Stimulated activated memory B cell treated with anti-CD40 and anti-IgM and Interleukin-4, amounts not matched to agents 10 μg/mL and 1 μg/mL and 100 μg/mL, for 72 hours (primary cell): Measurements from ENCODE around the gene MAN1A1.

Source experiments
- ATAC-seq: fragments of 150-1000 bp; cut with Tn5 transposase; 2 replicates; pipeline ENCODE4 v1.10.0; 2021
- H3K27ac Mint-ChIP-seq: one replicate; pipeline ENCODE4 v1.8.0; 2022; ENCODE audit warnings: mild to moderate bottlenecking, mixed read lengths
- H3K27me3 Mint-ChIP-seq: one replicate; pipeline ENCODE4 v1.8.0; 2022; ENCODE audit warnings: mixed read lengths
- H3K36me3 Mint-ChIP-seq: one replicate; pipeline ENCODE4 v1.8.0; 2022; ENCODE audit warnings: mixed read lengths
- H3K4me1 Mint-ChIP-seq: one replicate; pipeline ENCODE4 v1.8.0; 2022; ENCODE audit warnings: mixed read lengths
- H3K4me3 Mint-ChIP-seq: one replicate; pipeline ENCODE4 v1.8.0; 2022; ENCODE audit warnings: mild to moderate bottlenecking, moderate library complexity, mixed read lengths
- H3K9me3 Mint-ChIP-seq: one replicate; pipeline ENCODE4 v1.8.0; 2022; ENCODE audit warnings: mixed read lengths

MAN1A1 gene

DNA sequence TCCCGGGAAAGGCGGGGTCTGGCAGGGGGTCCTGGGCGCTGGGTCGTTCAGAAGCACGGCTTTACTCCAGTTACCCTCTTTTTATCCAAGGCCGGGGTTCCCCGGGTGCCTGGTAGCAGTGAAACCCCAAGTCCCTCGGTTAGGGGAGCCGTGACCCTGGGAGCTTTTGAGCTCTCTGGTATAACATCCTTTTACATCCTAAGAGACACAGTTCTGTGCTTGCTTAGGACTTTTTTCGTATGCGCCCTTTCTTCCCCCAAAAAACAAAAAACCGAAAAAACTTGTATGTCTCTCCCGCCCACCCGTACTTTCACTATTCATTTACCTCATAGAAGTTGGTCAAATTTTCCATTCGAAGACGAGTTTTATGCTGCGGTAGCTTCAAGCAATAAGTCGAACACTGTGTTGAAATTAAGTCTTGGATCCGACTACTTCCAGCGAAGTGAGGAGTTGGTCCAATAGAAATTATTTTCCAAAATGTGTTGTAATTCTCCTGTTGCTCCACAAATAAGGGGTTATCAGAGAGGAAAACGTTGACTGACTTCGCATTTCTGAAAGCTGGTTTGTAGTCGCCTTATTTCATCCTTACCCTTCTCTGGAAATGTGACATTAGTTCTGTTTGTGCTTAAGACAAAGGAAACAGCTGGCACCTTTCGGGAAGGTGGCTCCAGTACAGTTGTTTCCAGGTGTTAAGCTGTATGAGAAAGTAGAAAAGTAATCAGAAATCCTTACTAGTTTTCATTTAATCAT lies 816 bp upstream of the MAN1A1 start:
- Mint-ChIP-seq H3K36me3 (peaks cover 7% of the 10 kb centered on the region), H3K27me3 (no peaks in the 10 kb centered on the region), H3K9me3 (no peaks in the 10 kb centered on the region), H3K4me1 (peaks cover 57% of the 10 kb centered on the region), H3K27ac (peak overlapping the region; percentile 83), H3K4me3 (peak overlapping the region; percentile 71)
- ATAC-seq: peak; percentile 37

DNA sequence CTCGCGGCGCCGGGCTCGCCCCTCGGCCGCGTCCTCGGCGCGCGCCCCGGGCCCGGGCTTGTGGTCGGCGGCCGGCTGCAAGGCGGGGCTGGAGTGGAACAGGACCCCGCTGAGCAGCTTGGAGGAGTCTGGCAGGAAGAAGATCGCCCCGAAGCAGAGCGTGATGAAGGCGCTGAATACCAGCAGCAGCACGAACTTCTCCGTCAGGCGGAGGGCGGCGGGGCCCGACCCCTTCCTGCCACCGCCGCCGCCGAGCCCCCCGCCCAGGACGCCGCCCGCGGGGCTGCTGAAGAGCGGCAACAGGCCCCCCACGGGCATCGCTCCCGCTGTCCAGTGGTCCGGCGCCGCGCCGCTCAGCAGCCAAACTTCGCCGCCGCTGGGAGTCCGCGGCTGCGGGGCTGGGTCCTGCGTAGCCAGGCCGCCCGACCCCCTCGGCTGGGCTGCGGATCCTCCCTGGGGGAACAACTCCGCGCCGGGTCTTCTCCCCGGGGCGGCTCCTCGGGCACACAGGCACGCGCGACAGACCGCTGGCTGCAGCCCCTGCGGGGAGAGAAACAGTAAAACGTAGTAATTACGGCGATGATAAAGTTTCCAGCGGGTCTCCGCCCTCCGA lies 707 bp downstream of the MAN1A1 start:
- peaks cover 47% of the 10 kb centered on the region for H3K4me1 Mint-ChIP-seq
- ATAC-seq: peak; percentile 5

DNA sequence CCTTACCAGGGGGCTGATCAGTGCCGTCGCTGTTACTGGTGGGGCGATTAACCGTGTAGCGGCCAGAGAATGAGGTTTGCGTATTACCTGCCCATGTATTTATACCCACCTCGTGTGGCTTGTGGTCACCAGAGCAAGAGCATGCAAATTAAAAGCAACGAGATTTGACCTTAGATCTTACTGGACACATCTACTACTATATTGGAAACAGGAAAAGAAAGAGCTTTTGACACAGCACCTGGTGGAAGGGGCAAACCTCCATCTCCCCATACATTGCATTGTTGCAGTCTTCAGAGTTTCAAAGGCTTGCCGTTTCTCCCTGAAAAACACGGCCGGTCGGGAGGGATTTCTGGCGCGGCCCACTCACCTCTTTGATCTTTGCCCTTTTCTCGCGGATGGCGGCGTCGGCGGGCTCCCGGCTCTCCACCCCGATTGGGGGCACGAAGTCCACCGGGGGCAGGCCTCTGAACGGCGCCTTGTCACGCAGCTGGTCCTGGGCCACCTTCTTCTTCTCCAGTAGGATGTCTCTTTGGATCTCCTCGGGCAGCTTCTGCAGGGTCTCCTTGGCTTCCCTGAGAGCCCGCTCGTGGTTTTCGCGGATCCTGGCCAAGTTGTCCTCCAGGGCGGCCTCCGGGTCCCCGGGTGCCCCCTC lies 1.3 kb downstream of the MAN1A1 start:
- Mint-ChIP-seq H3K4me3 (peak overlapping the region; percentile 71), H3K27ac (peak overlapping the region; percentile 77), H3K9me3 (no peaks in the 10 kb centered on the region), H3K36me3 (peaks cover 5% of the 10 kb centered on the region), H3K4me1 (peaks cover 47% of the 10 kb centered on the region), H3K27me3 (no peaks in the 10 kb centered on the region)
- ATAC-seq: peak; percentile 7

More for the DNA sequence above, 707 bp downstream of the MAN1A1 start:
- Mint-ChIP-seq H3K27me3 (no peaks in the 10 kb centered on the region), H3K9me3 (no peaks in the 10 kb centered on the region), H3K27ac (peak overlapping the region; percentile 83), H3K36me3 (peaks cover 5% of the 10 kb centered on the region), H3K4me3 (peak overlapping the region; percentile 71)

DNA sequence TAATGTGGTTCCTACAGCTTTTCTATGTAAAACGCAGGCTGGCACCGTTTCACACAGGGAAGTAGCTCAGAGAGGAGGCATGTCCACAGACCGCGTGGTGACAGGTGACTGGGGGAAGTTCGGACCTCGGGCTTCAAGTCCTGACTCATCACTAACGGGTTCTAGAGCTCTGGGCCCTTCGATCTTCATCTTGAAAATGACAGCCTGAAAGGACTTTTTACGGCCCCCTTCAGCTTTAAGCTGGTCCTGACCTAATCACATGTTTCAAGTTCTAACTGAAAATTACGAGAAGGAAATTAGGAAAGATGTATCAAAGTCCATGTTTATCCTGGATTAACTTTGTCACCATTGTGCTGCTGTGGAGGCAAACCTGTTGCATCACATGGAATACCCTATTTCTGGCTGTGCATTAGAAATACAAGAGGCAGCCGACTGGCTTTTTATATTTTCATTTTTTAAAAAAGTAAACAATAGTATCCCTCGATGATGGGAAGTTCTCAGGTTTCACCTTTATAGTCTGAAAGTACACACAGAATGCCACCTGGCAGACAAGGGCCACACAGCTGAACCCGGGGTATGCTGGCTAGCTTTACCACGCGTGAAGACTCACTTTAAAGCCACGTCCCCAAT lies 2.0 kb downstream of the MAN1A1 start:
- Mint-ChIP-seq H3K27ac (peak overlapping the region; percentile 77), H3K9me3 (no peaks in the 10 kb centered on the region), H3K27me3 (no peaks in the 10 kb centered on the region), H3K4me3 (peak overlapping the region; percentile 71), H3K36me3 (peaks cover 5% of the 10 kb centered on the region), H3K4me1 (peaks cover 45% of the 10 kb centered on the region)
- peak; percentile 29 for ATAC-seq

DNA sequence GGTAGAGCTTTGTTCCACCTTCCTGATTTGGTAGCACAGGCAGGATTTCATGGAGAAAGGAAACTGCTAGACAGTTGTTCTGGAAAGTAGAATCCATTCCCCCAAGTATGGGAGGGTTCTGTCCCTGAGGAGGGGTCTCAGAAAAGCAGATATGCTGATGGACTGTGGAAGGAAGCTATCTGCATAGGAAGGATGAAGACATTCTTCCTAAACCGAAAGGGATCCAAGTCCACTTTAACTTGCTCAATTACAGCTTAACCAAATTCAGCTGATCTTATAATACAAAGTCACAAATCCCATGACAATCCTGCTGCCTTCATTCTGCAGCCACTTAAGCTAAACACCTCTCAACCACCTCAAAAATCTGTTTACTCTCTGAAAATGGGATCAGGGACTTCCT lies 2.6 kb downstream of the MAN1A1 start:
- no peaks in the 10 kb centered on the region for H3K27me3 Mint-ChIP-seq
- H3K4me1 Mint-ChIP-seq: peaks cover 45% of the 10 kb centered on the region
- peak overlapping the region; percentile 71 for H3K4me3 Mint-ChIP-seq
- ATAC-seq: no peak
- H3K9me3 Mint-ChIP-seq: no peaks in the 10 kb centered on the region
- peaks cover 5% of the 10 kb centered on the region for H3K36me3 Mint-ChIP-seq
- H3K27ac Mint-ChIP-seq: no peak overlapping the region

DNA sequence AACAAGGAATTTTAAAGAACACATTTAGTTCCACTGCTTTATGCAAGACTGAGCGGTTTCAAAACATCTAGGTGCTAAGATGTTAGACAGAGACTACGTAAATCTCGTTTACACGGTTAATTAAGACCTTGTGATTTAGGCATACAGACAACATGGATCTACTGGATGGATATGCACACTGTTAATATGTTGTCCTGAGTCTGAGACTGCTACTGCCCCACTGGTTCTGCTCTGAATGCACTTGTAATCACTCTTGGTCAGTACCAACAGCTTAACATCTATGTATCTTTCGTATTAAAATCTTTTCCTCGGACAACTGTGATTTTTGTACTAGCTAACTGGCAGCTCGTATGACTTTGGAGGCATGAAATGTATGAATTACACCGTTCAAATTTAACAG lies 3.1 kb downstream of the MAN1A1 start:
- peaks cover 41% of the 10 kb centered on the region for H3K4me1 Mint-ChIP-seq
- H3K27ac Mint-ChIP-seq: no peak overlapping the region
- H3K9me3 Mint-ChIP-seq: no peaks in the 10 kb centered on the region
- no peaks in the 10 kb centered on the region for H3K27me3 Mint-ChIP-seq
- no peak for ATAC-seq
- peaks cover 5% of the 10 kb centered on the region for H3K36me3 Mint-ChIP-seq
- peak overlapping the region; percentile 71 for H3K4me3 Mint-ChIP-seq

DNA sequence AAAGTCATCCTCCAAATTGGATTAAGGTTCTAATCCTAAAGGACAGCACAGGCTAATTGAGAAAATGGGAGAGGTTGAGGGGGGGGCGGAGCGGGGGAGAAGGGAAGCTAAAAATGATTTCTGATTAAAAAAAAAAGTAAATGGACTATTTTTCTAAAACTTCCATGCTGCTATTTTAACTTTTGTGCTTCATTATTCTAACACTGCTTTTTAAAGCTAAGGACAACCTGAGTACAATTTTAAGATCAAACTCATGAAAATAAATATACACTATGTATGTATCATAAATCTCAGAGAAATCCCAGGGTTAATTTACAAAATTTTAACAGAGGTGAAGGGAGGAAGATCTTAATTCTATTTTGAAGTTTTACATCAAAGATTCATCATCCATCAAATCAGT lies 4.4 kb downstream of the MAN1A1 start:
- H3K27me3 Mint-ChIP-seq: no peaks in the 10 kb centered on the region
- H3K4me3 Mint-ChIP-seq: no peak overlapping the region
- H3K4me1 Mint-ChIP-seq: peaks cover 52% of the 10 kb centered on the region
- no peak for ATAC-seq
- H3K27ac Mint-ChIP-seq: no peak overlapping the region
- no peaks in the 10 kb centered on the region for H3K9me3 Mint-ChIP-seq
- peaks cover 12% of the 10 kb centered on the region for H3K36me3 Mint-ChIP-seq

DNA sequence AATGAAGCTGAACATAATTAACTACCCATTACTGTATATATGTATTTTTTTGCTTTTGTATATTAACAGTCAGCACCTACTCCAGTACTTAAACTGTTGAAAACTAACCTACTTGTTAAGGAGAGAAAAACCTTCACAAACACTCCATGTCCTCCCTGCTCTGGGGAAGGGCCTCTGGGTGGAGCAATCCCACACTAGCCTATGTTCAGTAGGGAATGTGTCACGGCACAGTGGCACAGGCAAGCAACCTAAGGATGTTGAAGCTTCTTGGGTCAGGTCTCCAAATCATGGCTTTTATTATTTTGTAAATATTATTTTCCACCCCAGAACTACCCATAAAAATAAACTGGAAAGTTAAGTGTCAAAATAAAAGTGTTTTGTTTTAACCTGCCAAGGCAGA lies 5.3 kb downstream of the MAN1A1 start:
- Mint-ChIP-seq H3K4me1 (peaks cover 59% of the 10 kb centered on the region), H3K36me3 (peaks cover 14% of the 10 kb centered on the region), H3K4me3 (no peak overlapping the region), H3K9me3 (no peaks in the 10 kb centered on the region), H3K27me3 (no peaks in the 10 kb centered on the region), H3K27ac (no peak overlapping the region)
- no peak for ATAC-seq

DNA sequence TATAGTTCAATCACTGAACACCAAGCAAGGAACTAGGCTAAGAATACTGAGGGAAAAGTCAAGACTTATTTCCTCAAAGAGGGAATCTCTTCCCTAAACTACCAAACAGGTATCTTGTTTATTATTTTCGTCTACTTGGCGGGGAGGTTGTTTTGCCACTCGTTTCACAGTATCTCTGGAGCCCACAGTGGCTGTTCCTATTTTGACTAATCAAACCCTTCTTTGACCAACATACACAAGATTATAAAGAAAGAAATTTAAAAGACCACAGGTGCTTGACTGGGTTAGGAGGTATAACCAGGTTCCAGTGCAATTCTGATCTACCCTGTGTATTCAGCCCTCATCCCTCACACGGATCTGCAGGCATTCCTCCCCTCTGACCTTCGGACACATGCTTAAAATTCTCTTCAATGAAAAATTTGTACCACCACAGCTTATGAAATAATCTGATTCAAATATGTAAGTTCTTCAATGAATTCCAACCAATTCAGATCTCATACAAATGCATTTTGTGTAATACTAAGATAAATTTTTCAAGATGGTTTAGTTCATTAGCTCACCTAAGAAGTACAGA lies 5.9 kb downstream of the MAN1A1 start:
- Mint-ChIP-seq H3K27me3 (no peaks in the 10 kb centered on the region), H3K9me3 (no peaks in the 10 kb centered on the region), H3K4me3 (no peak overlapping the region), H3K36me3 (peaks cover 20% of the 10 kb centered on the region), H3K27ac (no peak overlapping the region), H3K4me1 (peaks cover 65% of the 10 kb centered on the region)
- no peak for ATAC-seq

DNA sequence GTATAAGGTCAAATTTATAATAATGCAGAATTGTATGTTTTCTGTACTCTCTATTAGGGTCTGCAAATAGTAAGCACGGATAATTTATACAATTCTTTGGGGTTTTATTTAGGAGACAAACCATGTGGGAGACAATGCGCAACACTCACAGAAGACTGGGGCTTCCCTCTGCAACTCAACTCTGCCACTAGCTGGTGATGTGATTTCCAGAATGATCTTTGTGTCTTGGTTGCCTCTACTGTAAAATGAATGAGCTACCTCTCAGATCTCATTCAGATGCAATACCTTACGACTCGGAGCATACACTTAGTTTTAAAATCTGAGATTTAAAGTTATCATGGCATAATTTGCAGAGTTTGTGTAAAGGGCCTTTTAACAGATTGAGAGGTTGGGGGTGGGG lies 6.4 kb downstream of the MAN1A1 start:
- Mint-ChIP-seq H3K9me3 (no peaks in the 10 kb centered on the region), H3K27me3 (no peaks in the 10 kb centered on the region), H3K4me3 (no peak overlapping the region), H3K4me1 (peaks cover 63% of the 10 kb centered on the region), H3K27ac (no peak overlapping the region), H3K36me3 (peaks cover 22% of the 10 kb centered on the region)
- no peak for ATAC-seq

DNA sequence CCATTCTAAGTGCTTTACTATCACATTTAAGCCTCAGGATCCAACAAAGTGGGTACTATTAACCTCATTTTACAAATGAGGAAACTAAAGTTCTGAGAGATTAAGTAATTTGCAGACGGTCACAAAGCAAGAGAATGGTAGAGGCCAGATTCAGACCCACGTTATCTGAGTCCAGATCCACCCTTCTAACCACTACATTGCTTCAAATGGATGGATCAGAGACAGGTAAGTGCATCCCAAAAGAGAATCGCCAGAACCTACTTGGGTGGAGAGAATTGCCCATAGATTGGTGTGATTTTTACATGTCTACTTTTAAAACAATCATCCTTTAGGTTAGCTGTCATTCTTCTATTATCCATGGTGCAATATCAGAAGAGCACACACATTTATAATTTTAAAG lies 7.1 kb downstream of the MAN1A1 start:
- Mint-ChIP-seq H3K27ac (no peak overlapping the region), H3K27me3 (no peaks in the 10 kb centered on the region), H3K4me3 (no peak overlapping the region), H3K36me3 (peaks cover 19% of the 10 kb centered on the region), H3K4me1 (peaks cover 56% of the 10 kb centered on the region), H3K9me3 (no peaks in the 10 kb centered on the region)
- no peak for ATAC-seq

DNA sequence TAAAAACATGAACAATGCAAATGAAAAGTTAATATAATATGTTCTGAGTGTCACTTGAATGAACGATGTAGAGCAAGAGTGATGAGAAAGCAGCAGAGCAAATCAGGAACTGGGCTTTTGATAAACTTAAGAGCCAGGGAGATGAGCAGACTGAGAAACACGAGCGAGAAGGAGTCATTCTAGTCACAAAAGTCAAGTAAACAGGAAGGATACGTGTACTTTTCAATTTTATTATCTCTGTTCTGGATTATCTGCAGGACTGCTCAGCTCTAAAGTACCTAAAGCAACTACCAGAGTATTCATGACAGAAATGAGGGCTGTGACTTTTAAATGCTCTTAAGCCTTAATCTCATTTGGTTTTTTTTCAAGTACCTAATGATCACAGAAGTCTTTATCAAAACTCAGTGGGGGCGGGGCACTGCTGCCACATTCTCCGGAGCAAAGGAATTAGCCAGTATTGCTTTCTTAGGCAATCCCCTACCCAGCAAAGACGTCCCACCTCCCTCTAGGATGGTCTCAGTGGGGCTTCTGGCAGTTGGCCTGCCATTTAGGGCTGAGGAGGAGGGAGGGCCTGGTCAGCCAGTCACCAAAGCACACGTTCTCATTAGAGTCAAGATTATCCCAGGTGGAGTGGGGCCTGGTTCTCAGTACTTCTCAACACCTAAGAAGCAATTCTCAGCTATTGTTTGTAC lies 8.6 kb downstream of the MAN1A1 start:
- Mint-ChIP-seq H3K27me3 (no peaks in the 10 kb centered on the region), H3K36me3 (peaks cover 19% of the 10 kb centered on the region), H3K4me1 (peaks cover 51% of the 10 kb centered on the region), H3K4me3 (no peak overlapping the region), H3K27ac (peak overlapping the region; percentile 23), H3K9me3 (no peaks in the 10 kb centered on the region)
- no peak for ATAC-seq

DNA sequence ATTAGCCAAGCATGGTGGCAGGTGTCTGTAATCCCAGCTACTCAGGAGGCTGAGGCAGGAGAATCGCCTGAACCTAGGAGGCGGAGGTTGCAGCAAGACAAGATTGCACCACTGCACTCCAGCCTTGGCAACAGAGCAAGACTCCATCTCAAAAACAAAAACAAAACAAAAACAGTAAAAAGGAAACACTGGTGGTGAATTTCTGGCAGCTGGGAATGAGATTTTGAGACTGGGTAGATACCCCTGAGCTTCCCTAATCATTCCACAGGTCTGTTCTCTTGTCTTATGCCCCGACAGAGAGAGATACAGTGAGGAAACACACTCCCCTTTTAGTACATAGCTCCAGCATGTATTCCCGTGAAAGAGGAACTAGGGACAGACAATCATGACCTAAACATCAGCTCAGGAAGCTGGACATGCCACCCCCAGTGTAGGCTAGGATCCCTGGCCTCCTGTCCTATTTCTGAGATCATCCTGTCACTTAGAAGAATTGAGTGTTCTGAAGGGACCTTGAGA lies 9.6 kb downstream of the MAN1A1 start:
- Mint-ChIP-seq H3K9me3 (no peaks in the 10 kb centered on the region), H3K4me1 (peaks cover 51% of the 10 kb centered on the region), H3K27me3 (no peaks in the 10 kb centered on the region), H3K36me3 (peaks cover 25% of the 10 kb centered on the region), H3K4me3 (no peak overlapping the region), H3K27ac (peak overlapping the region; percentile 23)
- no peak for ATAC-seq

DNA sequence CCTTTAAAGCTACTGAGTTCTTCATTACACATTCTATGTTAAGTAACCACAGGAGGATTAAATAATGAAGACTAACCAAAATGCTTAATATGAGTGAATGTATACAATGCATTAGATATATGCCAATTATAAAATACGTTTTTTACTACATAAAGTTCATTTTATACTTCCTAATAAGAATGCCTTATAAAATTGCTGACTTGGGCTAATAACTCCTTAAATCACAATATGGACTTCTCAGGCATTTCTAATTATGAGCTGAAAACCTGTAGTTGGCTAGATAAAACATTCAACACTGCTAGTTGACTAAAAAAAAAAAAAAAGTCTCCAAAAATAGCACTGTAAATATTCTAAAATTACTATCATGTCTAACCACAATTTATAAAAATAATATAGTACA lies 11.8 kb downstream of the MAN1A1 start:
- H3K36me3 Mint-ChIP-seq: peaks cover 25% of the 10 kb centered on the region
- H3K4me3 Mint-ChIP-seq: no peak overlapping the region
- no peaks in the 10 kb centered on the region for H3K27me3 Mint-ChIP-seq
- ATAC-seq: no peak
- no peak overlapping the region for H3K27ac Mint-ChIP-seq
- H3K4me1 Mint-ChIP-seq: peaks cover 46% of the 10 kb centered on the region
- H3K9me3 Mint-ChIP-seq: no peaks in the 10 kb centered on the region
